NB4 (cell line): ENCODE measurements around the gene TCF12.

ENCODE experiments used
- CTCF ChIP-seq: IDR thresholded peaks from one replicate; pipeline ENCODE4 v1.5.1; 2012; ENCODE audit warnings: low read depth, low read length
- POLR2A ChIP-seq: IDR thresholded peaks from 2 replicates; pipeline ENCODE4 v1.6.1; 2011; ENCODE audit warnings: mild to moderate bottlenecking; ENCODE audit not compliant: insufficient read length; ENCODE audit errors: extremely low read depth

DNA sequence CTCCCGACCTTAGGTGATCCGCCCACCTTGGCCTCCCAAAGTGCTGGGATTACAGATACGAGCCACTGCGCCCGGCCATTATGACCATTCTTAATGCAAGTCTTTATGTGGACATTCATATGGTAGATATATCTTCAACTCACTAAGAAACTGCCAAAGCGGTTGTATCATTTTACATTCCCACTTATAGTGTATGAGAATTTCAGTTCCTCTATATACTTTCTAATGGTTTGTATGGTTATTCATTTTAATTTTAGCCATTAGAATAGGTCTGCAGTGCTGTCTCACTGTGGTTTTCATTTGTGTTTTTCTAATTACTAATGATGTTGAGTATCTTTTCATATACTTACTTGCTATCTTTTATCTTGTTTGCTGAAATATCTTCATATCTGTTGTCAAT is 32.5 kb downstream of the TCF12 start:
- no peak for TF ChIP-seq POLR2A
- TF ChIP-seq CTCF: no peak
